ENCODE results near the gene F2RL2. TPM values are rescaled to one million over a fixed set of nuclear protein-coding genes. Genes with fewer than 3 reads are reported as not detected.

The F2RL2 gene, protein sequence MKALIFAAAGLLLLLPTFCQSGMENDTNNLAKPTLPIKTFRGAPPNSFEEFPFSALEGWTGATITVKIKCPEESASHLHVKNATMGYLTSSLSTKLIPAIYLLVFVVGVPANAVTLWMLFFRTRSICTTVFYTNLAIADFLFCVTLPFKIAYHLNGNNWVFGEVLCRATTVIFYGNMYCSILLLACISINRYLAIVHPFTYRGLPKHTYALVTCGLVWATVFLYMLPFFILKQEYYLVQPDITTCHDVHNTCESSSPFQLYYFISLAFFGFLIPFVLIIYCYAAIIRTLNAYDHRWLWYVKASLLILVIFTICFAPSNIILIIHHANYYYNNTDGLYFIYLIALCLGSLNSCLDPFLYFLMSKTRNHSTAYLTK
- under 1 TPM; 0.35 to 0.48 (median 0.44) TPM for polyA plus RNA-seq (ENCODE audit: insufficient read length in 3 of 3)

GRCh38 chr5:76622973-76623596, at the start of gene F2RL2:
F2RL2 (minus strand) TSS chr5:76623403; CDS start chr5:76623230, 173 bp downstream.
- DNase-seq (ENCODE audit: low read depth in 3 of 3, low spot score in 2 of 3) = no peak

DNA sequence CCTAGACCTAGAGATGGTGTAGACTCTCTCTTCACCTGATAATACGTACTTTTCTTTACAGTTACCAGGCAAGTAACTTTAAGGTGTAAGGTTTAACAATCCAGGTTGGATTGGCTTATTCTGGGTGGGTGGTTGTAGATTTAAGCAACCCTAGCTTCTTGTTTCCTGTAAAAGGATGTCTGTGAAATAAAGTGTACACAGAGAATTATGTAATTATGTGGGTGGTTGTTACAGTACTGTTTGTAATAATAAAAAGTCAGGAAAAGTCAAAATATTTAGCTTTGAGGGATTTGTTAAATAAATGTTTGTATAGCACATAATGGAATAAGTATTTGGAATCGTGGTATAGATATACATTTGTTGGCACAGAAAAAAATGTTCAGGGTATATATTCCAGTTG, 49.0 kb upstream of the F2RL2 start:
- DNase-seq (ENCODE audit: low read depth in 3 of 3, low spot score in 2 of 3) = no peak

DNA sequence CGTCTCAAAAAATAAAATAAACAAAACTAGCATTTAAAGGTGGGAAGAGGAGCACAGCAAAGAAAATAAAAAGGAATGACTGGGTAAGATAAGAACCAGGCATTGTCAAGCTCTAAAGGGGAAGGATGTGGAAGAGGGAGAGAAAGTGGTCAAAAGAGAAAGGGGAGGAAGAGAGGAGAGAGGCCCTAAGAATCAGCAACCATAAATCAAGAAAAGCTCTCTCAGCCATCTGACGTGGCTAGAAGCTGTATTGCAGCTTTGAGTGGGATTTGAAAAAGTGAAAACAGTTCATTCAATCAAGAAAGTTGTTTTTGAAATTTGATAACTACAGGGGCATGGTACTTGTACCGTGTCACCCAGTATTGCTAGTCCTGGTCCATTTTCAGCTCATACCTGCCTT, 47.3 kb upstream of the F2RL2 start:
- no peak for DNase-seq (ENCODE audit: low read depth in 3 of 3, low spot score in 2 of 3)

GRCh38 chr5:76669245-76669644, 46.0 kb upstream of the F2RL2 start:
- DNase-seq (ENCODE audit: low read depth in 3 of 3, low spot score in 2 of 3) = no peak

DNA sequence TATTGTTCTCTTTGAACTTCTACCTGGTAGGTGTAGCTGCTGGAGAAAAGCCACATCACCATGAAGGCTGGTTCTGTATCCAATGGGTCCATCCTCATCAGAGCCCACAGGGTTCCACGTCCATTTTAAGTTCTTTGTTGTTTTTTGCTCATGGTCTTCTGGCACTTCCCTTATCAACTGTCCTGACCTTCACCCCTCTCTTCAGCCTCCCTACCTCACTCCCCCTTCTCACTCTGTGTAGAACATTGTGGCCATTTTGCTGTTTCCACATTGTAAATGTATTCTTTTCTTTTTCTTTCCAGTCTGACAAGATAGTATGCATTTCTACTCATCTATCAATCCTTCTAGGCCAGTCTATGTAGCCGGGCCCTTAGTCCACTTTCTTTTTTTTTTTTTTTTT, 44.3 kb upstream of the F2RL2 start:
- DNase-seq (ENCODE audit: low read depth in 3 of 3, low spot score in 2 of 3) = no peak

DNA sequence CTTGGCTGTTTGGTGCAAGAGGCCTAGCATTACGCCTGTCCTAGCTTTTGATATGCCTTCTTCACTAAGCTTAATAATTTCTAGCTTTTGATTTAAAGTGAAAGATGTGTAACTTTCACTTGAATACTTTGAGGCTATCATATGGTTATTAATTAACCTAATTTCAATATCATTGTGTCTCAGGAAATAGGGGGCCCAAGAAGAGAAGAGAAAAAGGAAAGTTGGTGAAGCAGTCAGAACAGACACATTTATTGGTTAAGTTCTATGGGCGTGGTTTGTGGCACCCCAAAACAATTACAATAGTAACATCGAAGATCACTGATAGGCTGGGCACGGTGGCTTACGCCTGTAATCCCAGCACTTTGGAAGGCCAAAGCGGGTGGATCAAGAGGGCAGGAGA, 40.9 kb upstream of the F2RL2 start:
- no peak for DNase-seq (ENCODE audit: low read depth in 3 of 3, low spot score in 2 of 3)

GRCh38 chr5:76663573-76663972, 40.4 kb upstream of the F2RL2 start:
- DNase-seq (ENCODE audit: low read depth in 3 of 3, low spot score in 2 of 3) = no peak

GRCh38 chr5:76662521-76662920, 39.3 kb upstream of the F2RL2 start:
- no peak for DNase-seq (ENCODE audit: low read depth in 3 of 3, low spot score in 2 of 3)

DNA sequence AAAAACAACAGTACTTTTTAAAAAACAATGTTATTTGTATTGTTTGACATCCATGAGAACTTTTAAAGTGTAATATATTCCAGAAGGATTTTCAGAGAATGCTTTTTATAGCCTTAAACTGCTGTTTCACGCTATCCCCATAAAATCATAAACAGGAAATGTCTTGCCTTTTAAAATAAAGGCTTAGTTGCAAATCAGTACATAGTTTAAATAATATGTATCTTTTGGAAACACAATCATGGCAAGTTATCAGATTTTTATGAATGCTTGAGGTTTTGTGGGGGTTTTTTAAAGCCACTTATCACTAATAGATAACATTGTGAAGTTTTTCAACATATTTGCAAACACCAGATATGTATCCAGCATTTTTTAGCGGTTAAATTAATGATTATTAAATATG, 37.2 kb upstream of the F2RL2 start:
- no peak for DNase-seq (ENCODE audit: low read depth in 3 of 3, low spot score in 2 of 3)

- DNase-seq (ENCODE audit: low read depth in 3 of 3, low spot score in 2 of 3) = no peak
Measured at GRCh38 chr5:76657683-76658311, 34.6 kb upstream of the F2RL2 start.

DNA sequence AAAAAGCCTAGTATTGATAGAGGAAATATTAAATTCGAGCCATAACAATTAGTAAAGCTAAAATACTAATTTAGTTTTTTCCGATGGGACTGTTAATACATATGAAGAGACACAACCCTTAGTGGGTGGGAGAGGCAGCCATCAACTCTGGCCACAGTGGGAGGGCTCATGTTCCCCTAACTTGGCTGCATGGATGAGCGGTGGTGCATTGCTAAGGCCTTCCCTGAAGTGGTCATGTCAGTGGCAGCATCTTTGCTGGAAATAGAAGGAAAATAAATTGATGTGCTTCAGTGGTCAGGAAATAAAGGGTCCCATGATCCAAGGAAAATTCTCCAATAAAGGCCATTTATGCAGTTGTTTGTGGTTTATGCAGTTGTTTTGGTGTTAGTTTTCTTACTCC, 33.9 kb upstream of the F2RL2 start:
- no peak for DNase-seq (ENCODE audit: low read depth in 3 of 3, low spot score in 2 of 3)

DNA sequence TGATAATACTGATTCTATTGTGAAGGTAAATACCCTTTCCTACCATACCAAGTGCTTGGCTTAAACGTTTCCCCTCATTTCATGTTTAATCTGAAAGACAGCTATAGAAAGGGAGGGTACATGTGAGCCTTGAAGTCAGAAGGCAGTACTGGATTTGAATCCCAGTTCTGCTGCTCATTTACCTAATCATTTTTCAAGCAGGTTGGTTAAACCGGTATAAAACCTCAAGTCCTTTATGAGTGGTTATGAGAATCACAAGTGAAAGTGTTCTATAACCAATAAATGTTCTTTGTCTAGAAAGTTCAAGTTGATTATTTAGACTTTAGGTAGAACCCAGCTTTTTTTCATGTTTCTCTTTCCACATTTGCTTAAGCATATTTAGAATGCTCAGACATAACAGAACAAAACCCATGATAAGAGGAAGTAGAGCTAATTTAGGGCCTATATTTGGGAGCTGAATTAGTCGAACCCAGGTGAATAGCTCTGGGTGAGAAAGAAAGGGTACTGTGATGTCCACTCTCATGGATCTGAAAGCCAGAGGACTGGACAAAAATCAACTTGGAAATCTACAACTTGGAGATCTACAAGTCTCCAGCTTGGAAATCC, 29.7 kb upstream of the F2RL2 start:
- DNase-seq (ENCODE audit: low read depth in 3 of 3, low spot score in 2 of 3) = no peak

DNA sequence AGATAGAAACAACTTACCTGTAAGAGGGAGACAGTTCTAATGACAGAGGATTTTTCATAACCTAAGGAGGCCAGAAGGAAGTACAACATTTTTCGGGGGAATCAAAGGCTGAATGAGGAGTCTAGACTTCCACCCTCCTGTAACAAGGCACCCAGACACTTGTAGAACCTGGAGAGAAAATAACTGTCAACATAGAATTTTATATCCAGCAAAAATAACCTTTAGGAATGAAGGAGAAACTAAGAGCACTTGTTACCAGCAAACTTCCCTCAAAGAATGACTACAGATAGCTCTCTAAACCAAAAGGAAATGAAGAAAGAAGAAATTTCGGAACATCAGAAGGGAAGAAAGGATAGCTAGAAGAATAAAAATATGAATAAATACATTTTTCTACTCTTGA, 25.9 kb upstream of the F2RL2 start:
- DNase-seq (ENCODE audit: low read depth in 3 of 3, low spot score in 2 of 3) = no peak

GRCh38 chr5:76643371-76643770, 20.2 kb upstream of the F2RL2 start:
- DNase-seq (ENCODE audit: low read depth in 3 of 3, low spot score in 2 of 3) = no peak

- DNase-seq (ENCODE audit: low read depth in 3 of 3, low spot score in 2 of 3) = no peak
Measured at GRCh38 chr5:76642390-76643040, 19.3 kb upstream of the F2RL2 start.

- DNase-seq (ENCODE audit: low read depth in 3 of 3, low spot score in 2 of 3) = peak; percentile 29 to 49 (median 33)
Measured at GRCh38 chr5:76641514-76642120, 18.4 kb upstream of the F2RL2 start.

DNA sequence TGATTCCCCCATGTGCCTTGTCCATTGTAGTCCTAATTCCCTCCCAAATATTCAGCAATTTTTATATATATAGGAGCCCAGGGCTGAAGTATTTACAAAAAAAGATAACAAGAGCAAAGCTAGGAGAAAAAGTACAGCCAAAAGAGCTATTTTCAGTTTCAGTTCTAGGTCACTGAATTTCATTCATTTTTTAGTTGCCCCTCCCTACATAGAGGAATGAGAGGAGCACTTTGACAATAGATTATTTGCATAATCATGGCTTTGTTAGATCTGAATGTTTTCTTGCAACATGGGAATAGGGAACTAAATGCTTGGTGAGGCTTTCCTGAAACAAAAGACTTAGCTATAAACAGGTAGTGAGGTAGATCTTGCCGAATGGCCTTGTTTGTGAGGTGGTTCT, 15.3 kb upstream of the F2RL2 start:
- no peak for DNase-seq (ENCODE audit: low read depth in 3 of 3, low spot score in 2 of 3)

GRCh38 chr5:76637490-76637889, 14.3 kb upstream of the F2RL2 start:
- no peak for DNase-seq (ENCODE audit: low read depth in 3 of 3, low spot score in 2 of 3)

DNA sequence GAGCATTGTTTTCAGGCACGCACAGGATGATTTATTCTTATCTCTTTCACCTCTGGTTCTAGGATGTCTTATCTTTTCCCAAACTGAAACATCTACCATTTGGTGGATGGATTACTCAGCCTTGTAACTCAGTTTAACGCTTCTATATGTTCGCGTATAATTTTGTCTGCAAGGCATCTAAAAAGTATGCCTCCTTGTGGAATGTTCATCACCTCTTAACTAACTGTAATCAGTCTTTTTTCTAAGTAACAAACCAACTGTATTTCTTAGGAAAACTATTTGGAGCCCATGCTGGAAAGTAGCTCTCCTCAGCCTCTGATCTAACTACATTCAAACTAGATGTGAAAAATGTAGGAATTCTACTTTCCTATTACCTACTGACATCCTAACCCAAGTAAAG, 11.5 kb upstream of the F2RL2 start:
- no peak for DNase-seq (ENCODE audit: low read depth in 3 of 3, low spot score in 2 of 3)

DNA sequence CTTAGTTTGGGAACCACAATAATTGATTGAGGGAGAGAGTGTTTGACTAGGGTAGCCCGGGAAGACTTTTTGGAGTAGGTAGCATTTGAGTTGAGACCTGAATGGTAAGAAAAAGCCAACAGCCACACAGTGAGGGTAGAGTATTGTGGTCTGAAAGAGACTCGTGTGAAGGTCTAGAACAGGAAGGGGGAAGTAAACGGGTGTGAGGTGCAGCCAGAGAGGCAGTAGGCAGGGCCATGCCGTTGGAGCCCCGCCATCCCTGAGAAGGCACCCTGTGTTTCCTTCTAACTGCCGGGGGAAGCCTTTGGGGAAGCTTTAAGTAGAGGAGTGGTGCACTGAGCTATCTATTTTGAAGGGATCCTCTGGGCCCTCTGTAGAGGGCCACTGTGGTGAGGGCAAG, 3.5 kb upstream of the F2RL2 start:
- no peak for DNase-seq (ENCODE audit: low read depth in 3 of 3, low spot score in 2 of 3)
